K562 (cell line): ENCODE measurements around the gene RPRD1B. TPM values are rescaled to one million over a fixed set of nuclear protein-coding genes. Genes with fewer than 3 reads are reported as not detected.

Experiments
- ARHGAP35 ChIP-seq: fragments of 450-650 bp; IDR thresholded peaks from 2 replicates; pipeline ENCODE4 v1.6.1; 2018; ENCODE audit not compliant: partially characterized antibody
- ARID2 ChIP-seq: fragments of 450-650 bp; IDR thresholded peaks from 2 replicates; pipeline ENCODE4 v1.6.1; 2017; ENCODE audit warnings: antibody characterized with exemption, mild to moderate bottlenecking
- C11orf30 ChIP-seq: fragments of 450-650 bp; IDR thresholded peaks from 2 replicates; pipeline ENCODE4 v1.6.1; 2016; ENCODE audit warnings: low read depth, mild to moderate bottlenecking
- CBX5 ChIP-seq: IDR thresholded peaks from 2 replicates; pipeline ENCODE4 v1.6.1; 2014; ENCODE audit warnings: low read depth, borderline replicate concordance
- CBX8 ChIP-seq: fragments of 200-600 bp; sonication (generic); IDR thresholded peaks from 2 replicates; pipeline ENCODE4 v1.6.1; 2012; ENCODE audit warnings: borderline replicate concordance, mixed run types, low read depth, mild to moderate bottlenecking, moderate library complexity, mixed read lengths, low read length, control low read depth, inconsistent platforms; ENCODE audit not compliant: poor library complexity, severe bottlenecking; ENCODE audit errors: extremely low read depth
- CHCHD3 ChIP-seq: fragments of 250-450 bp; sonication (Bioruptor Pico); IDR thresholded peaks from 2 replicates; pipeline ENCODE4 v2.1.2; 2022; ENCODE audit warnings: mild to moderate bottlenecking
- DACH1 ChIP-seq: fragments of 450-650 bp; IDR thresholded peaks from 2 replicates; pipeline ENCODE4 v1.6.1; 2018; ENCODE audit not compliant: partially characterized antibody
- E2F4 ChIP-seq: sonication (generic); formaldehyde crosslinking; IDR thresholded peaks from 2 replicates; pipeline ENCODE4 v1.8.0; 2022; ENCODE audit warnings: mild to moderate bottlenecking, low read depth, missing genetic modification reagents
- FOSL1 ChIP-seq: fragments of 200-800 bp; sonication (Bioruptor generic); conservative IDR thresholded peaks from 2 replicates; pipeline ENCODE4 v1.6.1; 2016; ENCODE audit warnings: missing genetic modification characterization, missing compliant biosample characterization
- FOXA3 ChIP-seq, 2 experiments: fragments of 450-650 bp in 1 of 2; sonication (generic) in 1 of 2; formaldehyde crosslinking; IDR thresholded peaks in 1 of 2; conservative IDR thresholded peaks in 1 of 2; 2 replicates each; pipeline versions ENCODE4 v1.4.0 to v1.8.0; 2020 to 2022; ENCODE audit warnings: mild to moderate bottlenecking in 2 of 2, missing genetic modification reagents in 1 of 2
- FOXK1 ChIP-seq: sonication (generic); formaldehyde crosslinking; IDR thresholded peaks from 2 replicates; pipeline ENCODE4 v1.8.0; 2022; ENCODE audit warnings: missing genetic modification reagents, mild to moderate bottlenecking, borderline replicate concordance
- GTF3C2 ChIP-seq: IDR thresholded peaks from 3 replicates; pipeline ENCODE4 v1.6.1; 2011; ENCODE audit warnings: borderline replicate concordance, mild to moderate bottlenecking, moderate library complexity; ENCODE audit not compliant: insufficient read length; ENCODE audit errors: extremely low read depth
- PRPF4 ChIP-seq: fragments of 200-400 bp; formaldehyde crosslinking; IDR thresholded peaks from one replicate; pipeline ENCODE4 v1.6.1; 2017; ENCODE audit warnings: low read length, low read depth, mild to moderate bottlenecking; ENCODE audit not compliant: insufficient read depth, poor library complexity, severe bottlenecking
- SAFB2 ChIP-seq: fragments of 200-400 bp; formaldehyde crosslinking; IDR thresholded peaks from 2 replicates; pipeline ENCODE4 v1.6.1; 2018; ENCODE audit warnings: borderline replicate concordance, low read length, low read depth, moderate library complexity; ENCODE audit not compliant: severe bottlenecking
- SREBF1 ChIP-seq: fragments of 150-350 bp; IDR thresholded peaks from 2 replicates; pipeline ENCODE4 v1.6.1; 2014; ENCODE audit warnings: antibody characterized with exemption, low read depth, low read length, borderline replicate concordance
- SRSF9 ChIP-seq: fragments of 200-400 bp; formaldehyde crosslinking; IDR thresholded peaks from 2 replicates; pipeline ENCODE4 v1.6.1; 2017; ENCODE audit warnings: low read depth, low read length, borderline replicate concordance
- TEAD4 ChIP-seq, 2 experiments: sonication (generic) in 1 of 2; formaldehyde crosslinking in 1 of 2; IDR thresholded peaks; 2 replicates each; pipeline versions ENCODE4 v1.6.1 to v1.8.0; 2012 to 2022; ENCODE audit warnings: borderline replicate concordance in 1 of 2, inconsistent platforms in 1 of 2, low read length in 1 of 2, mild to moderate bottlenecking in 1 of 2, missing genetic modification reagents in 1 of 2
- TRIM28 ChIP-seq: fragments of 450-650 bp; IDR thresholded peaks from 2 replicates; pipeline ENCODE4 v1.6.1; 2017
- ZBED1 ChIP-seq: IDR thresholded peaks from 2 replicates; pipeline ENCODE4 v1.6.1; 2014
- ZBTB7A ChIP-seq: IDR thresholded peaks from 2 replicates; pipeline ENCODE4 v1.6.1; 2011; ENCODE audit warnings: low read depth, mild to moderate bottlenecking, low read length, moderate library complexity, borderline replicate concordance; ENCODE audit not compliant: control insufficient read depth
- ZNF57 ChIP-seq: fragments of 450-650 bp; formaldehyde crosslinking; IDR thresholded peaks from 2 replicates; pipeline ENCODE4 v1.4.0; 2020; ENCODE audit warnings: mild to moderate bottlenecking, moderate library complexity
- ZNF717 ChIP-seq: fragments of 250-450 bp; sonication (Bioruptor Pico); IDR thresholded peaks from 2 replicates; pipeline ENCODE4 v1.5.0; 2021
- polyA plus RNA-seq, 8 experiments: library from polyadenylated mRNA; depleted of rRNA in 4 of 8; stranded (reverse) in 5 of 8; unstranded in 3 of 8; fragments of >200 nt; fragmentation: Nextera tagmentation in 2 of 8; fragmentation: Illumina TruSeq in 1 of 8; extraction: Ambion mirVana in 2 of 8; extraction: Trizol in 1 of 8; gene quantifications; 2 replicates each; pipeline versions ENCODE4 v1.2.1 to v1.2.3, GENCODE V29; 2011 to 2014; ENCODE audit warnings: inconsistent platforms in 1 of 8, missing spikeins in 1 of 8
- total RNA-seq, 7 experiments: library from RNA; depleted of rRNA in 6 of 7; stranded (reverse); fragments of >200 nt in 6 of 7; fragmentation: Illumina TruSeq in 2 of 7; extraction: Trizol in 2 of 7; gene quantifications; 2 replicates each; pipeline versions ENCODE4 v1.2.1 to v1.2.3, GENCODE V29; 2011 to 2021; ENCODE audit warnings: low replicate concordance in 1 of 7
- TF ChIP-seq, protein P1 (sequence below): conservative IDR thresholded peaks from 2 replicates; pipeline ENCODE4 v1.6.1; 2011; ENCODE audit warnings: low read depth, mild to moderate bottlenecking, low read length; ENCODE audit not compliant: control insufficient read depth

RPRD1B gene
- total and polyA plus RNA-seq, 9 of the 15 experiments (the other 6 are each of a cell fraction or from before 2014, with no cell fraction given), result 5.5 to 43.0 (median 24.4) TPM

DNA sequence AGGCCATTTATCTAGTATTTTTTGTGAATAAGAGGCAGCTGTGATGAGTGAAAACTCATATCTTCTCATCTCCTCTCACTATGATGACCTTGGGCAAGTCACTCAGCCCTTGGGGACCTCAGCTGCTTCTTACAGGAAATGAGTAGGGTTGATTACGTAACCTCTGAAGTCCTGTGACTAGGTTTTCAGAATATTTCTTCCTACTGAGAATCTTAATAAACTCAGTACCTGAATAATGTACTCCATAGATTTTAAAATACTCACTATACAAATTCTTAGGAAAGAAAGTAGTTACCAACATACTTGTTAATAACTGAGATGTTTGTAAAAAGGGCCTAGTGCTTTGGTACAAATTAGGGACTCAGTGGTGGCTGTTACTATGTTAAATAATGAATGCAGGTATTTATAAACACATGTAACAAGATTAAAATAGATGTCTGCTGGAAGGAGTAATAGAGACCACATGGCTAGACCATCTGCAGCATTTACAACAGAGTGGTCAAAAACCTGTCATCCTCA lies 60.9 kb downstream of the RPRD1B start (continued):
- TF ChIP-seq FOSL1 (peak; percentile 87), SRSF9 (no peak), CBX5 (no peak), PRPF4 (no peak), ZNF717 (CRISPR knock-in tag) (no peak), SAFB2 (no peak), C11orf30 (no peak), TEAD4 (IDR thresholded peaks at IDR 0.05; ENCODE audit: low read length) (0 out of 2 replicates have a peak, but pooled peaks have one; percentile 20), TEAD4 (CRISPR knock-in tag; IDR thresholded peaks at IDR 0.05; ENCODE audit: borderline replicate concordance) (no peak), DACH1 (peak; percentile 48), ARHGAP35 (no peak), ZBTB7A (no peak), E2F4 (CRISPR knock-in tag) (no peak), FOXA3 (CRISPR knock-in tag; conservative IDR thresholded peaks at IDR 0.05 in 1 of 2, IDR thresholded peaks at IDR 0.05 in 1 of 2) (no peak), TRIM28 (no peak), FOXK1 (CRISPR knock-in tag) (no peak), ARID2 (no peak), CHCHD3 (CRISPR knock-in tag) (no peak), SREBF1 (no peak), ZNF57 (CRISPR knock-in tag) (no peak), CBX8 (no peak), GTF3C2 (no peak), ZBED1 (no peak)
- TF ChIP-seq, protein P1, sequence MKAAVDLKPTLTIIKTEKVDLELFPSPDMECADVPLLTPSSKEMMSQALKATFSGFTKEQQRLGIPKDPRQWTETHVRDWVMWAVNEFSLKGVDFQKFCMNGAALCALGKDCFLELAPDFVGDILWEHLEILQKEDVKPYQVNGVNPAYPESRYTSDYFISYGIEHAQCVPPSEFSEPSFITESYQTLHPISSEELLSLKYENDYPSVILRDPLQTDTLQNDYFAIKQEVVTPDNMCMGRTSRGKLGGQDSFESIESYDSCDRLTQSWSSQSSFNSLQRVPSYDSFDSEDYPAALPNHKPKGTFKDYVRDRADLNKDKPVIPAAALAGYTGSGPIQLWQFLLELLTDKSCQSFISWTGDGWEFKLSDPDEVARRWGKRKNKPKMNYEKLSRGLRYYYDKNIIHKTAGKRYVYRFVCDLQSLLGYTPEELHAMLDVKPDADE, result no peak
